Measurements from ENCODE around the gene CLCF1. TPM values are rescaled to one million over a fixed set of nuclear protein-coding genes. Genes with fewer than 3 reads are reported as not detected.

The CLCF1 gene
- total and polyA plus RNA-seq, 10 of the 15 experiments (the other 5 are each of a cell fraction or from before 2014, with no cell fraction given): 0.16 to 2.1 (median 0.63) TPM; not detected in 1

DNA sequence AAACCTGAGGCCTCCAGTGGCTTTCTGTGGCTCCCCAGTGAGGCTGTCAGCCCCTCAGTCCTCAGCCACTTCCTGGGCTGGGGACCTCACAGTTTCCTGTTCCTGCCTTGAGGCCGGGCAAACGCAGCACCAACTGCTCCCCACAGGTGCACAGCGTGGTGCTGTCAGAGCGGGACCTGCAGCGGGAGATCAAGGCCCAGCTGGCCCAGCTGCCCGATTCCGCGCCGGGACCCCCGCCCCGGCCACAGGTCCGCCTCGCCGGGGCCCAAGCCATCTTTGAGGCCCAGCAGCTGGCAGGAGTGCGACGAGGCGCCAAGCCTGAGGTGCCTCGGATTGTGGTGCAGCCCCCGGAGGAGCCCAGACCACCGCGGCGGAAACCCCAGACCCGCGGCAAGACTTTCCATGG is 35.9 kb upstream of the CLCF1 start:
- H3K4me3 ChIP-seq: peak overlapping the region; percentile 48; the same call in 1 of the 2 replicates
- peak overlapping the region; percentile 93 for H3K4me2 ChIP-seq (ENCODE audit: control insufficient read depth, insufficient read depth)
- no peaks in the 10 kb centered on the region for H3K27me3 ChIP-seq (replicated peaks in 1 of 2; ENCODE audit: control insufficient read depth in 2 of 2, insufficient read depth in 2 of 2, low read length in 1 of 2)
- intact Hi-C loops (cut with micrococcal nuclease; ENCODE audit: unreplicated experiment): no loop called here
- H3K36me3 ChIP-seq (ENCODE audit: control insufficient read depth in 2 of 2, insufficient read depth in 2 of 2, low read length in 1 of 2): no peaks in the 10 kb centered on the region
- CTCF ChIA-PET: interaction anchor here (0.6 to 1.6 kb wide), 5 partner anchors 8 to 30 kb away, joined by 3 to 6 read pairs (median 3); no protein-coding TSS in a partner anchor
- H3K9ac ChIP-seq (ENCODE audit: control insufficient read depth, insufficient read depth, low read length): peak overlapping the region; percentile 77
- H2AFZ ChIP-seq (ENCODE audit: control insufficient read depth, low read depth, low read length): peak overlapping the region; percentile 26; the same call in 1 of the 2 replicates
- FAIRE-seq: peak; percentile 92
- no peak for DNase-seq (ENCODE audit: low read depth, low spot score)
- H3K79me2 ChIP-seq (ENCODE audit: control insufficient read depth, insufficient read depth, low read length): peaks cover 18% of the 10 kb centered on the region
- no TSS peak for BruUV-seq (replicated peaks)
- peak; percentile 77 for ATAC-seq
- peaks cover 61% of the 10 kb centered on the region for H3K4me1 ChIP-seq (ENCODE audit: control insufficient read depth, insufficient read depth, low read length)
- POLR2A ChIA-PET: interaction anchor here (0.6 to 3.0 kb wide), 7 partner anchors 9 to 76 kb away, joined by 4 to 12 read pairs (median 6); partner anchors contain the start of genes PTPRCAP, RPS6KB2 and TMEM134
- H4K20me1 ChIP-seq (ENCODE audit: control insufficient read depth, insufficient read depth): no peaks in the 10 kb centered on the region
- in situ Hi-C loops (cut with MboI): no loop called here
- RAD21 ChIA-PET (ENCODE audit: unreplicated experiment): interaction anchor here (0.7 to 2.6 kb wide), 4 partner anchors 28 to 76 kb away, joined by 3 to 18 read pairs (median 3); partner anchors contain the start of gene PTPRCAP
- H3K27ac ChIP-seq (ENCODE audit: control insufficient read depth, insufficient read depth): peak overlapping the region; percentile 84
- WGBS (ENCODE audit: insufficient coverage, insufficient replicate concordance, low lambda C conversion rate, missing lambda C conversion rate): 2% methylated on average over 23 of the region's 24 CpGs
- no peaks in the 10 kb centered on the region for H3K9me3 ChIP-seq (replicated peaks; ENCODE audit: control insufficient read depth, insufficient read depth, low read length)
- SMC1A ChIA-PET (ENCODE audit: uncharacterized antibody, unreplicated experiment): interaction anchor here (1.3 to 3.1 kb wide), 2 partner anchors 28 to 60 kb away, joined by 3 to 11 read pairs; partner anchors contain the start of genes PTPRCAP and TMEM134
- TF ChIP-seq RFX5 (IDR thresholded peaks at IDR 0.05; ENCODE audit: low read depth, low read length): no peak
- peak; percentile 91 for TF ChIP-seq TCF12 (IDR thresholded peaks at IDR 0.05; ENCODE audit: low read depth, low read length)
- TF ChIP-seq, protein P1, sequence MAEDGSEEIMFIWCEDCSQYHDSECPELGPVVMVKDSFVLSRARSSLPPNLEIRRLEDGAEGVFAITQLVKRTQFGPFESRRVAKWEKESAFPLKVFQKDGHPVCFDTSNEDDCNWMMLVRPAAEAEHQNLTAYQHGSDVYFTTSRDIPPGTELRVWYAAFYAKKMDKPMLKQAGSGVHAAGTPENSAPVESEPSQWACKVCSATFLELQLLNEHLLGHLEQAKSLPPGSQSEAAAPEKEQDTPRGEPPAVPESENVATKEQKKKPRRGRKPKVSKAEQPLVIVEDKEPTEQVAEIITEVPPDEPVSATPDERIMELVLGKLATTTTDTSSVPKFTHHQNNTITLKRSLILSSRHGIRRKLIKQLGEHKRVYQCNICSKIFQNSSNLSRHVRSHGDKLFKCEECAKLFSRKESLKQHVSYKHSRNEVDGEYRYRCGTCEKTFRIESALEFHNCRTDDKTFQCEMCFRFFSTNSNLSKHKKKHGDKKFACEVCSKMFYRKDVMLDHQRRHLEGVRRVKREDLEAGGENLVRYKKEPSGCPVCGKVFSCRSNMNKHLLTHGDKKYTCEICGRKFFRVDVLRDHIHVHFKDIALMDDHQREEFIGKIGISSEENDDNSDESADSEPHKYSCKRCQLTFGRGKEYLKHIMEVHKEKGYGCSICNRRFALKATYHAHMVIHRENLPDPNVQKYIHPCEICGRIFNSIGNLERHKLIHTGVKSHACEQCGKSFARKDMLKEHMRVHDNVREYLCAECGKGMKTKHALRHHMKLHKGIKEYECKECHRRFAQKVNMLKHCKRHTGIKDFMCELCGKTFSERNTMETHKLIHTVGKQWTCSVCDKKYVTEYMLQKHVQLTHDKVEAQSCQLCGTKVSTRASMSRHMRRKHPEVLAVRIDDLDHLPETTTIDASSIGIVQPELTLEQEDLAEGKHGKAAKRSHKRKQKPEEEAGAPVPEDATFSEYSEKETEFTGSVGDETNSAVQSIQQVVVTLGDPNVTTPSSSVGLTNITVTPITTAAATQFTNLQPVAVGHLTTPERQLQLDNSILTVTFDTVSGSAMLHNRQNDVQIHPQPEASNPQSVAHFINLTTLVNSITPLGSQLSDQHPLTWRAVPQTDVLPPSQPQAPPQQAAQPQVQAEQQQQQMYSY (CRISPR knock-in tag; IDR thresholded peaks at IDR 0.05): no peak
- TF ChIP-seq EED (IDR thresholded peaks at IDR 0.05; ENCODE audit: low read depth): 0 out of 2 replicates have a peak, but pooled peaks have one; percentile 21
- no peak for TF ChIP-seq MYC (IDR thresholded peaks at IDR 0.05; ENCODE audit: insufficient read depth, insufficient read length, insufficient replicate concordance, low read length, severe bottlenecking)
- 0 out of 2 replicates have a peak, but pooled peaks have one; percentile 25 for TF ChIP-seq YY1 (IDR thresholded peaks at IDR 0.05; ENCODE audit: low read depth, low read length)
- peak; percentile 95 for TF ChIP-seq TCF3 (IDR thresholded peaks at IDR 0.05; ENCODE audit: borderline replicate concordance, insufficient read depth, low read depth, low read length)
- TF ChIP-seq ETV6 (conservative IDR thresholded peaks at IDR 0.05 in 1 of 2, IDR thresholded peaks at IDR 0.05 in 1 of 2; ENCODE audit: borderline replicate concordance in 1 of 2, low read depth in 1 of 2): peak in 1 of 2 experiments; percentile 80; a peak in 2 of 4 replicates
- no peak for TF ChIP-seq RAD51 (IDR thresholded peaks at IDR 0.05)
- TF ChIP-seq, protein P2, sequence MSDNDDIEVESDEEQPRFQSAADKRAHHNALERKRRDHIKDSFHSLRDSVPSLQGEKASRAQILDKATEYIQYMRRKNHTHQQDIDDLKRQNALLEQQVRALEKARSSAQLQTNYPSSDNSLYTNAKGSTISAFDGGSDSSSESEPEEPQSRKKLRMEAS (IDR thresholded peaks at IDR 0.05; ENCODE audit: low read depth, low read length): peak; percentile 55; the same call in 1 of the 2 replicates
- TF ChIP-seq, protein P3, sequence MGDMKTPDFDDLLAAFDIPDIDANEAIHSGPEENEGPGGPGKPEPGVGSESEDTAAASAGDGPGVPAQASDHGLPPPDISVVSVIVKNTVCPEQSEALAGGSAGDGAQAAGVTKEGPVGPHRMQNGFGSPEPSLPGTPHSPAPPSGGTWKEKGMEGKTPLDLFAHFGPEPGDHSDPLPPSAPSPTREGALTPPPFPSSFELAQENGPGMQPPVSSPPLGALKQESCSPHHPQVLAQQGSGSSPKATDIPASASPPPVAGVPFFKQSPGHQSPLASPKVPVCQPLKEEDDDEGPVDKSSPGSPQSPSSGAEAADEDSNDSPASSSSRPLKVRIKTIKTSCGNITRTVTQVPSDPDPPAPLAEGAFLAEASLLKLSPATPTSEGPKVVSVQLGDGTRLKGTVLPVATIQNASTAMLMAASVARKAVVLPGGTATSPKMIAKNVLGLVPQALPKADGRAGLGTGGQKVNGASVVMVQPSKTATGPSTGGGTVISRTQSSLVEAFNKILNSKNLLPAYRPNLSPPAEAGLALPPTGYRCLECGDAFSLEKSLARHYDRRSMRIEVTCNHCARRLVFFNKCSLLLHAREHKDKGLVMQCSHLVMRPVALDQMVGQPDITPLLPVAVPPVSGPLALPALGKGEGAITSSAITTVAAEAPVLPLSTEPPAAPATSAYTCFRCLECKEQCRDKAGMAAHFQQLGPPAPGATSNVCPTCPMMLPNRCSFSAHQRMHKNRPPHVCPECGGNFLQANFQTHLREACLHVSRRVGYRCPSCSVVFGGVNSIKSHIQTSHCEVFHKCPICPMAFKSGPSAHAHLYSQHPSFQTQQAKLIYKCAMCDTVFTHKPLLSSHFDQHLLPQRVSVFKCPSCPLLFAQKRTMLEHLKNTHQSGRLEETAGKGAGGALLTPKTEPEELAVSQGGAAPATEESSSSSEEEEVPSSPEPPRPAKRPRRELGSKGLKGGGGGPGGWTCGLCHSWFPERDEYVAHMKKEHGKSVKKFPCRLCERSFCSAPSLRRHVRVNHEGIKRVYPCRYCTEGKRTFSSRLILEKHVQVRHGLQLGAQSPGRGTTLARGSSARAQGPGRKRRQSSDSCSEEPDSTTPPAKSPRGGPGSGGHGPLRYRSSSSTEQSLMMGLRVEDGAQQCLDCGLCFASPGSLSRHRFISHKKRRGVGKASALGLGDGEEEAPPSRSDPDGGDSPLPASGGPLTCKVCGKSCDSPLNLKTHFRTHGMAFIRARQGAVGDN (IDR thresholded peaks at IDR 0.05): peak; percentile 88
- no peak for TF ChIP-seq HDGF (IDR thresholded peaks at IDR 0.05)
- peak; percentile 43; the same call in 1 of the 2 replicates for TF ChIP-seq IKZF1 (conservative IDR thresholded peaks at IDR 0.05)
- peak; percentile 12; the same call in 1 of the 2 replicates for TF ChIP-seq CREM (IDR thresholded peaks at IDR 0.05; ENCODE audit: low read depth)
- no peak for TF ChIP-seq YBX1 (IDR thresholded peaks at IDR 0.05)
- TF ChIP-seq GATAD2B (conservative IDR thresholded peaks at IDR 0.05; ENCODE audit: low read depth): 0 out of 2 replicates have a peak, but pooled peaks have one; percentile 48
